GM18507 (cell line): ENCODE results near the gene NDFIP2.

ENCODE experiments used
- DNase-seq: peaks from one replicate; pipeline ENCODE4 v3.0.0; 2011; ENCODE audit warnings: low read depth; ENCODE audit not compliant: insufficient read length; ENCODE audit errors: extremely low spot score
- FAIRE-seq: peaks from 2 replicates; lab custom pipeline; 2011; peaks lifted over from hg19 to GRCh38; lab: Jason Lieb, UNC

The NDFIP2 gene

DNA sequence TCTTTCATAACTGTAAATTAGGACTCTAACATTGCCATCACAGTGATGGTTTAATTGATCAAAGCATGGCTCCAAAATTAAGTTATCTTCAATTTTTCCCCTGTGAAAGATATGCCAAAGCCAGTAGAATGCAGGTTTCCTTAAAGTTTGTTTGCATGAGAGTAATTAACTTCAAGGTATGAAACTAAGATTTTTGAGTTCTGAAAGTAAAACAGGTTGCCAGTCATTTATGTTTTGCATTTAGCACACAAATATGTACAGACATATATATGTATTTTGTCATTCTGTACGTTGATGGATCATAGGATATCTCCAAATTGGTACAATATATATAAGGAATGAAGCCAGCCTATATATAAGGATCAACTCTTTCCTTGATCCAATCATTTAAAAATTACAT lies 23.6 kb upstream of the NDFIP2 start:
- DNase-seq: no peak
- FAIRE-seq: no peak

DNA sequence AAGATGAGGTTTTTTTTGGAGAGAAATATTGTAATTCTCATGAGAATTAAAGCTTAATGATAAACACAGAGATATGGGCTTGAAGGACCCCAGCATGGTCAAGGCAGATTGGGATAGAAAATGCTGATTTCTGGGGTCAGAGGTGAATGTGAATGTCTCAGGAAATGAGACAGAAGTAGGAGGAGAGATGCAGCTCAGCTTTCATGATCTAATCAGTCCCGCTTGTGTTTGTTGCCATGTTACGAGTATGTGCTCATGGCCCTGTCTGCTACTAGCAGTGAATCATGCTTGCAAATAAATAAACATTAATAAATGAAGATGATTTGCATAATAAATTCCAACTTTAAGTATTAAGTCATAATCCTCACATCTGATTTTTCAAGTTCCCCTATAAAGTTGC lies 23.0 kb upstream of the NDFIP2 start:
- no peak for DNase-seq
- no peak for FAIRE-seq

DNA sequence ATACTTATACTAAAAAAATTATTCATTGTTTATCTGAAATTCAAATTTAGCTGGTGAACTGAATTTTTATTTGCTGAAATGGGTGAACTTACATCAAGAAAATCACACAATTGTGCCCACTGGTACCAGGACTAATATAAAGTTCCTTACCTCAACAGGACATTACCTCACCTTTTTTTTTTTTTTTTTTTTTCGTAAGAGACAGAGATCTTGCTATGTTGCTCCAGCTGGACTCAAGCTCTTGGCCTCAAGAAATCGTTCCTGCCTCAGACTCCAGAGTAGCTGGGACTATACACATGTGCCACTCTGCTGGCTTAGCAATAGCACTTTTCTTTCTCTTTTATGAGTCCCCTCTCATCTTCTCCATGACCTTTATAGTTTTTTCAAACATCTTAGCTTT lies 22.5 kb upstream of the NDFIP2 start:
- FAIRE-seq: no peak
- no peak for DNase-seq

DNA sequence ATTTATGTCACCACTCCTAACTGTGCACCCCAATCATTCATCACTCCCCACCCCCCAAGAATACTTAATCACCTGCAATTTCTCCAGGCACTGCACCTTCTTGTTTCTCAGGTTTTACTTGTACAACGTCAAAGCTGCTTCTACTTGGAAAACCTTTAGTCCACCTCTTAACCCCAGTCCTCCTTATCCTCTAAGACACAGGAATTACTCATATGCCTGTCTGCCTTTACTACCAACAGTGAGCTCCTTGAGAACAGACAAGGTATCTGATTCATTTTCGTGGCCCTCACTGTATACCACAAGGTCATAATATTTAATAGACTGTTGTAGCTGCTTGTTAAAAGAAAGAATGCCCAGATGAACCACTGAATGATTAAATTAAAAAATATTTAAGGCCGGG lies 21.0 kb upstream of the NDFIP2 start:
- DNase-seq (no peak), FAIRE-seq (no peak)

DNA sequence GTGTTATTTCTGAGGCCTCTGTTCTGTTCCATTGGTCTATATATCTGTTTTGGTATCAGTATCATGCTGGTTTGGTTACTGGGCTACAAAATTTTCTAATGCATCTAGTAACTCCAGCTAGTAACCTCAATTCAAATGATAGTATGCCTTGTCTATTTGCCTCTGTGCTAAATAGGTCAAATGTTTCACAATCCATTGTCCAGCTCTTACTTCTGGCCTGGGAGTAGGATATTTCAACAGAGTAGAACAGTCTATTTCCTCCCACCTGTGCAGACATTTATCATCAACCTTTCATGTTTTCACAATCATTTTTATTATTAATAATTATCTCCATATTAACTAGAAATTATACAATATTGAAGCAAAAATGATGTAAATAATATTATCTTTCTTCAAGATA lies 18.1 kb upstream of the NDFIP2 start:
- FAIRE-seq (no peak), DNase-seq (no peak)

DNA sequence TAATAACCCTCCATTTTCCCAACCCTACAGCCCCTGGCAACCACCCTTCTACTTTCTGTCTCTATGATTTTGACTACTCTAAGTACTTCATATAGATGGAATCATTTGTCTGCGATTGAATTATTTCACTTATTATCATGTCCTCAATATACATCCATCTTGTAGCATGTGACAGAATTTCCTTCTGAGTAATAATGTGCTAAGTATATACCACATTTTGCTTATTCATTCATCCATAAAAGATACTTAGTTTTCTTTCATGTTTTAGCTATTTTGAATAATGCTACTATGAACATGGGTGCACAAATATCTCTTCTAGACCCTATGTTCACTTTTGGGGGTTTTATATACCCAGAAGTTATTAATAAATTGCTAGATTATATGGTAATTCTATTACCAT lies 17.4 kb upstream of the NDFIP2 start:
- no peak for DNase-seq
- FAIRE-seq: no peak

DNA sequence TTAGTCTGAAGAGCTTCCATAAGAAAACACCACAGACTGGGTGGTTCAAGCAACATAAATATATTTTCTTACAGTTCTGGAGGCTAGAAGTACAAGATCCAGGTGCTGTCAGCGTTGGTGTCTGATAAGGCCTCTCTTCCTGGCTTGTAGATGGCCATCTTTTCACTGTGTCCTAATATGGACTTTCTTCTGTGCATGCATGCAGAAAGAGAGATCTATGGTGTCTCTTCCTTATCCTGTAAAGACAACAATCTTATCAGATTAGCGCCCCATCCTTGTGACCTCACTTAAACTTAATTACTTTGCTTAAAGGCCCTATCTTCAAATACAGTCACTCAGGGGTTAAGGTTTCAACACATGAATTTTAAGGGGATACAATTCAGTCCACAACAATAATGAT lies 14.1 kb upstream of the NDFIP2 start:
- DNase-seq: no peak
- FAIRE-seq: no peak

DNA sequence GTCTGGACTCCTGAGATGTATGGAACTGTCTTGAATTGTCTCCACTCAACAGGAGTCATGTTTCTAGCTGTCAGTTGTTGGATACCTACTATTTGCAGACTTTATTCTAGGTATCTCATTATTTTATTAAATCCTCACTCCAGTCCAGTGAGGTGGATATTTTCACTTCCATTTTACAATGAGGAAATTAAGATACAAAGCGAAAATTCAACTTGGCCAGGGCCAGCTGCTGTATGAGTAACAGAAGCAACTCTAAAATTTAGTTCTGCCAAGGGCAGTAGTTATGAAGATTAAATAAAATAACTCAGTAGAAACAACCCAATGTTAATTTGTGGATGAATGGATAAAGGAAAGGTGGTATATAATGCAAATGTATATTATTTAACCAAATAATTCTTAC lies 12.6 kb upstream of the NDFIP2 start:
- DNase-seq: no peak
- no peak for FAIRE-seq

DNA sequence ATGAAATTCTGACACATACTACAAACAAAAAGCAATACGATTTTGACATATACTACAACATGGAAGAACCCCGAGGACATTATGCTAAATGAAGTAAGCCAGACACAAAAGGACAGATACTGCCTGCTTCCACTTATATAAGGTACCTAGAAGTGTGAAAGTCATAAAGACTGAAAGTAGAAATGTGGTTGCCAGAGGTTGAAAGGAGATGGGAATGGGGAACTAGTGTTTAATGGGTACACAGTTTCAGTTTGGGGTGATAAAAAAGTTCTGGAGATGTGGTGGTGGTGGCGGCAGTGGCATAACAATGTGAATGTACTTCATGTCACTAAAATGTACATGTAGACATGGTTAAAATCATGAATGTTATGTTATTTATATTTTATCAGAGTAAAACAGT lies 12.1 kb upstream of the NDFIP2 start:
- no peak for FAIRE-seq

DNA sequence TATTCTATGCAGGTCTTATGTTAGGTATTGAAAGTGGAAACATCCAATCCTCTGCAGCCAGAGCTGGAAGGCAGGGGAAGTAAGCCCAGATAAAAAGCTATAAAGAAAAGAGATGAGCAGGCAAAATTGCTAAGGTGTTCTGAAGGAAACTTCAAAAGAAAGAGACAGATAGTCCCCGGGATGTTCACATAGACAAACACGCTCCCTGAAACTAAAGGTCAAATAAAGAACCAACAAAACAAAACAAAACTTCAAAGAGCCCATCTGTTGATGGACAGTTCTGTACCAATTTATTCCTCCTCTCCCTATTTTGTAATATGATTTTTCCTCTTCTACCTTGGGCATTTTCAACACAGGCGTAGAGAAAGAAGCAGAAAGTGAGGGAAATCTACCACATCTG lies 11.3 kb upstream of the NDFIP2 start:
- DNase-seq: no peak
- FAIRE-seq: no peak

More for the DNA sequence above, 12.1 kb upstream of the NDFIP2 start:
- no peak for DNase-seq

DNA sequence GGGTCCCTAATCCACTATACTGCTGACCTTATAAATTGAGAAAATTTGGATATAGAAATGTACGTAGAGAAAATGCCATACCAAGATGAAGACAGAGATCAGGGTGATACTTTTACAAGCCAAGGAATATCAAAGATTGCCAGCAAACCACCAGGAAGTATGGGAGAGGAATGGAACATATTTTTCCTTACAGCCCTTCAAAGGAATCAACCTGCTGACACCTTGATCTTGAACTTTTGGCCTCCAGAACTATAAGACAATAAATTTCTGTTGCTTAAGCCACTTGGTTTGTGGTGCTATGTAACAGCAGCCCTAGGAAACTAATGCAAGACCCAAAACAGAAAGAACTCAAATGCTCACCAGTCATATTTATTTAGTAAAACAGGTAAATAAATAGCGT lies 10.3 kb upstream of the NDFIP2 start:
- no peak for FAIRE-seq
- DNase-seq: no peak

DNA sequence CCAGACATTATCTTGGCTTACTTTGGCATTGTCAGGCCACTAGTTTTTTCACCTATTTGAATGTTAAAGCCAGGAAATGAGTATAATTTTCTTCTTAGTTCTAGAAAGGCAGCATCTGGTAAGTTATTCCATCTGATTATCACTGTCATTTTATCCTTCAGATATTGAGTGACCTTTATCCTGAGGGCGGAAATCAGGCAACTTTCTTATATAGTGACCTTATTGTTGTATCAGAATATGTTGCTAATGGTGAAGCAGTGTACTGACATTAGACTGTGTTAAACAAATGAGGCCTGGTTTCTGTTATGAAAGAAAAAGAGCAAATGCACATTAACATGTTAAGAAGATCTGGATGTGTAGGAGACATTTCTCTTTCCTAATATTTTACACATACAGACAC lies 5.4 kb upstream of the NDFIP2 start:
- no peak for DNase-seq
- FAIRE-seq: no peak

DNA sequence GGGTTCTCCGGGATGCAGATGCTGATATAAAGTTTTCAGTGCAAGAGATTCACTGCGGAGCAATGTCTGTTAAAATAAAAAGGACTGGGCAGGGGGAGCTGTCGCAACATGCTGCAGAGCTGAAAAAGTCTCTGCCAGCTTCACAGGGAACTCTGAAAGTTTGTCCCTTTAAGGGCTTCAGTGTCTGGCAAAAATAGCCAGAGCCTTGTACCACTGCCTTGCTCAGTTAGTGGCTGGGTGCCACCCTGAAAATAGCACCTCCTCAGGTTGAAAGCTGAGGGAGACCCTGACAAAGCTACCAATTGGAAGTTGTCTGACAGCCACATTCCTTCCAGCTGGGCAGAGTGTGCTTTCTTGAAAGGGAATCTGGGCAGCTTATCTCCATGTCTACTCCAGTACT lies 3.0 kb upstream of the NDFIP2 start:
- FAIRE-seq (no peak), DNase-seq (no peak)

DNA sequence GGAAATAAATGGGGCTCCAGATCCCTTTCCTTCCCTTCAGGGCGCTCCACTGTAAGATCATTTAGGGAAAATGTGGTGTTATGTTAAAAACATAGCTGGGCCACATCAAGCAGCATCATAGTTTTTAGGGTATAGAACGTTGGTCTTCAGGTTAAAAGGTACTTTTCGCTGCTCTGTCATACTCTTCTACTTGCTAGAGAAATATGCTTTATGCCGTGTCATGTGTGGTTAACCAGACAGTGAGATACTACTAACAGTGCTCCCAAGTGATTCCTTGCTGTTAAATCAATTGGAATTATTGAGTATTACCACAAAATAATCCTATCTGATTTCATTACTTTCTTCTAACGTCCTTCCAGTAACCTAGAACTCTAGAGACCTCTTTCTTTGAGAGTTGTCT lies 1.1 kb upstream of the NDFIP2 start:
- DNase-seq (no peak), FAIRE-seq (no peak)

DNA sequence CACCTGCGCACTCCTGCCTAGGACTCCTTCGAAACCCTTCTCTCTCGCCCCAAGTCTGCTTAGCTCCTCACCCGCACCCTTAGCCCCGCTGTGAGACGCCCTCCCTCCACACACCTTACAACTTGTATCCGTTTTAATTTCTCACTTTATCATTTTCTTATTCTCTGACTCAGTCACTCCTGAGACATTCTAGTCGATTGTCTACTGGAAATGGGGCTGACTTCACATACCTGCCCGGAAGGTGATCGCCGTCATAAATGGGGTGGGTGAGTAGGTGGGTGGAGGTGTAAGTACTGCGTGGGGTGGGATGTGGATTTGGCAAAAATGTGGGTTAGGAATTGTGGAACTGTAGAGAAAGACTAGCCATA lies 714 bp downstream of the NDFIP2 start:
- FAIRE-seq (peak; percentile 52), DNase-seq (no peak)

DNA sequence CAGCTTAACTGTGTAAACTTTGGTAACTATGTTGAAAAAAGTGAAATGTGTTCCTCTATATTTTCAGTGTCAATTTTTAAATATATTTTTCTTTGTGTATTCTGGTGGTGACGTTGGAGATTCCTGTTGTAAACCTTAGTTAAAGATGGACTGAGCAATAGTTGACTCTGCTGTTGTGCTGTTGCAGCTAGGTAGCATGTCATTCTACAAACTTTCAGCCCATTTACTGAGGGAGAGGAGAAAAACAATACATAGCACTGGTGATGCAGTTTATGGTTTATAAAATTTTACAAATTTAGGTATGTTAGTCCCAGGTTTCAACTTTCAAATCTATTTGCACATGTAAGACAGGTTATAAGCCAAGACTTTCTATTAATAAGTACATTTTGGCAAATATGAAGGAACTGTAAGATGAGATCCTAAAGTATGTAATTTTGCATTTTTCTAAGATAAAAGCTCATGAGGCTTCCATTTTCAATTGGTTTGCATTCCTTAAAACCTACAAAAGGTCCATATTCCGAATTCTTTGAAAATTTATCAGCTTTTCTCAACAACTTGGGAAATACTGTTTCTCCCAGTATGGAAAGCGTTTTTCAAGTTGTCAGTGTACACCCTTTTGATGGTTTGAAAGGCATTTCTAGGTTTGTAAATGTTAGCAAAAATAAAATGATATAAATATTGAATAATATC lies 1.5 kb downstream of the NDFIP2 start:
- FAIRE-seq: peak; percentile 47
- no peak for DNase-seq

DNA sequence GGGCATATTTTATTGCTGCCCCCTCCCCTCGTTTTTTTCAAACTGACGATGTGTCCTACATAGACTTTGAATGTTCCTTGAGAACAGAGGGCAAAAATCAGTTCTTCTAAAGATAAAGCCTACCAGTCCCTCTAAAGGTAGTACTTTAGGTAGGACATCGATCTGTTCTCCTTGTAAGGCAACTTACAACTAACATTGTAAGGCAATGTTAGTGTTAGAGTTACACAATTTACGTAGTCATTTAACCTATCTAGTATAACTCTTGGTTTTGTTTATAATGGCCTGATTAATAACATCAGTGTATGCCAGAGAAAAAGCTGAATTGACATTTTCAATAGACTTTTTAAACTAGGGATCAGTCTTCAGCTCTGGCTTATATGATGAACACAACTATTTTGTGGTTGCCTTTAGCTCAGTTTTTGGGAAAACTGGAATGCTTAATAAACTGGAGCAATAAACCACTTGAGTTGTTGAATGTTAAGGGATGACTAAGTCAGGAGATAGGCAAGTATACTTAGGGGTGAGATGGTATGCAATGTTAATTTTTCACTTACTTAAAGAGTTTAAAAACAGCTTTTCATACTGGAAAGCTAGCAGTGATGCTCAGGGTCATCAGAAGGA lies 2.2 kb downstream of the NDFIP2 start:
- DNase-seq (no peak), FAIRE-seq (no peak)

DNA sequence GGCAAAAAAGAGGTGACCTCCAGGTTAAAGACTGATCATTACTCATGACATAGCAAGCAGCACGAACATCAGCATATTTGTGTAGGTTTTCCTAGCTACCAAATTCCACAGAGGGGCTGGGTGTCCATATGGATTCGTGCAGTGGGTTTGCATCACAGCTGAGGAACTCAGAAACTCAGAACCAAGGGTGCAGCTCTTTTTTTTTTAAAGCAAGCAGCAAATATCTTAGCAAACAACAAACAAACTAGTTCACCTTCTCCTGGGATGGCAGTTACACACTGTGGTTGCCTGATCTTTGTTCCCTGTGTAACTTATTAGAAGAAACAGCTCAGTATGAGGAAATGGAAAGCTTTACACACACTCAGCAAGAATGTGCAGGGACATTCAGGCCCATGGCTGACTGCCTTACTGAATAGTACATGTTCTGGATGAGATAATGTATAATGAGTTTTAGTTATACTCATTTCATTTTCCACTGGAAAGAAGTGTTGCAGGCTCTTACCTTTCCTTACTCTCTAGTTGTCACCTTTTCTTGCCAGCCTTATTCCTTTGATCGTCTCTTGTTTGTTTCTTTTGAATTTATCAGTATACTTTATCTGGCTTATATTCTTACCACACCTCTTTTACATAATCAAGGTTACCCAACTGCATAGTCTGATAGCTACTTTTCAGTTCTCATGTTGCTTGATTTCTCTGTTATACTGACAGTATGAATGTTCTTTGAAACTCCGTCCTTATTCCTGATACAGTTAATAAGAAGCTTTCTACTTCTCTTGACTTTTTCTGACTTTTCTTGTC lies 4.3 kb downstream of the NDFIP2 start:
- DNase-seq: no peak
- FAIRE-seq: no peak

DNA sequence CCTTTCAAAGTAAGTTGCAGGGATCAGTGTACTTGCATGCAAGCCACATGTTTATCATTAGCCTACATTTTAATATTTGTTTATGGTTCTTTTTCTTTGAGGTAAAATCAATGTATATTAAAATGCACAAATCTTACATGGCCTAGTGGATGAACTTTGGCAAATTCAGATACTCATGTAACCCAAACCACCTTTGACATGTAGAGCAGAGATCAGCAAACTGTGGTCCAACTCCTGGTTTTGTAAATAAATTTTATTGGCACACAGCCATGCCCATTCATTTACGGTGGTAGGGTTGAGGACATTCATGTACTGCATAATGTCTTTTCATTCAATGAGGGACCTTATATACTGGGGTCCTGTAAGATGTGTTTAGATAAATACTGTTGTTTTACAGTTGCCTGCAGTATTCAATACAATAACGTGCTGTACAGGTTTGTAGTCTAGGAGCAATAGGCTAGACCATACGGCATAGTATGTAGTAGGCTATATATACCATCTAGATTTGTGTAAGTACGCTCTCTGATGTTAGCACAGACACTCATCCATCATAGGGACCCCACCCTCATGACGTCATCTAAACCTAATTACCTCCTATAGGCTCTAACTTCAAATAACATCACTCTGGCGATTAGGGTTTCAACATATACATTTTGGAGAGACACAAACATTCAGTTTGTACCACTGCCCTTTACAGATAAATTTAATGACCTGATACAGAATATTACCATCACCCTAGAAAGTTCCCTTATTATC lies 5.7 kb downstream of the NDFIP2 start:
- FAIRE-seq: no peak
- DNase-seq: no peak

DNA sequence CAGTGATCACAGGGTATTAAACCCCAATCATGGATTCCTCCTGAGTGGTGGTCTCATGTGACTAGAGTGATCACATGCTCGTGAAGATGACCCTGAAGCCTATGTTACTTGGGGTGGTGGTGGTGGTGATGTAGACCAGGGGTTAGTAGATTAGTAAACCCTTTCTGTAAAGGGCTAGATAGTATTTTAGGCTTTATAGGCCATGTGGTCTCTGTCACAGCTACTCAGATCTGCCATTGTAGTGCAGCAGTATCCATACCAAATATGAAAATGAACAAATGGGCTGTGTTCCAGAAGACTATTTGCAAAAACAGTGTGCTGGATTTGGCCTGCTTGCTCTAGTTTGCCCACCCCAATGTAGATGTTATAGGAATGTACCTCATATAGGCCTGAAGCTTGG lies 9.4 kb downstream of the NDFIP2 start:
- DNase-seq (no peak), FAIRE-seq (no peak)
